ENCODE measurements around the gene PRKCSH. TPM values are rescaled to one million over a fixed set of nuclear protein-coding genes. Genes with fewer than 3 reads are reported as not detected.

The PRKCSH gene
- total RNA-seq, 1 experiment from 2014 or later: 425 TPM

DNA sequence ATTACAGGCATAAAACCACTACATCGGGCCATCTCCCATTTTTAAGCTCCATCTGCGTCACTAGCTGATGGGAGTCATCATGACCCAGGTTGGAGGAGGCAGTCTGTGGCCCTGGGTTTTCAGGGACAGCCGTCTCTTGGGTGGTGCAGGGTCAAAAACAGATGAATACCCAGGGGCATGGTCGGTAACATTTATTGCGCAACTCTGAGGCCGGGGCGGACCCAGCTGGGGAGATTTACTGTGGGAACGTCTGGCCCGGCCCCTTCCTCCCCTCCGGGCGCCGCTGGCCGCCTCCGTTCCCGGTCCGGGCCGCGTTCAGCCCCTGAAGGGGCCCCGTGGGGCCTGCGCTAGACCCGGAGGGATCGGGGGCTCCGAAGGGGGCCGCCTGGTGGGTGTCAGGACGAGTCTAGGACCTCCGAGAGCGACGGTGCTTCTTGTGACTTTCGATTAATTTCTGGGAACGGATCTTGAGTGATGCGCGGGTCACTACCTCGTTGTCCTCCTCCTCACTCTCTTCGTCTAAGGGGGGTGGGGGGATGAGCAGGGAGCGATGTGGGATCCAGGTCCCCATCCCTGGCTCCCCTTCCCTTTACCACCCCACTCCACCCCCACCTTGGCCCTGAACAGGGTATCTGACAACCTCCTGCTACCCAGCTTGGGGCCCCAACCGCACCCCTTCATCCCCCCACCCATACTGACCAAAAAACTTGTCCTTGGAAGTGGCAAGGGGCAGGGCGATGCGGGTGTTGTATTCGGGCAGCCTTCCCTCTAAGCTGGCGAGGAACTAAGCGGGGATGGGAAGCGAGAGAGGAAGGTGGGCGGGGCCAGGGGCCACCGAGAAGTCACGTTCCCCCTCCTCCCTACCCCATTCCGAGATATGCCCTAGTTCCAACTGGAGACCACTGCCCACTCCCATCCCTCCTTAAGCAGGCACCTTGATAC, 14.7 kb upstream of the PRKCSH start:
- no peaks in the 10 kb centered on the region for H3K9me3 ChIP-seq (ENCODE audit: control insufficient read depth in 1 of 2, insufficient read depth in 1 of 2, low read depth in 1 of 2, low read length in 2 of 2)
- no peaks in the 10 kb centered on the region for H4K20me1 ChIP-seq (ENCODE audit: insufficient read depth)
- TF ChIP-seq, protein P1, sequence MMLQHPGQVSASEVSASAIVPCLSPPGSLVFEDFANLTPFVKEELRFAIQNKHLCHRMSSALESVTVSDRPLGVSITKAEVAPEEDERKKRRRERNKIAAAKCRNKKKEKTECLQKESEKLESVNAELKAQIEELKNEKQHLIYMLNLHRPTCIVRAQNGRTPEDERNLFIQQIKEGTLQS (IDR thresholded peaks at IDR 0.05): no peak
- TF ChIP-seq RAD21 (IDR thresholded peaks at IDR 0.05; ENCODE audit: low read depth) (no peak), SP1 (IDR thresholded peaks at IDR 0.05; ENCODE audit: low read depth) (no peak), YY1 (IDR thresholded peaks at IDR 0.05; ENCODE audit: extremely low read depth, insufficient replicate concordance, low read depth, low read length) (no peak), ZNF274 (IDR thresholded peaks at IDR 0.05; ENCODE audit: low read depth, low read length) (no peak), POLR2A (IDR thresholded peaks at IDR 0.05; ENCODE audit: borderline replicate concordance, extremely low read depth, insufficient read depth, insufficient read length) (no peak), JUND (IDR thresholded peaks at IDR 0.05) (no peak), CEBPB (IDR thresholded peaks at IDR 0.05; ENCODE audit: low read depth) (no peak), POLR2AphosphoS5 (IDR thresholded peaks at IDR 0.05; ENCODE audit: low read depth, low read length) (no peak), SRF (IDR thresholded peaks at IDR 0.05; ENCODE audit: low read depth) (no peak), EZH2 (IDR thresholded peaks at IDR 0.05) (no peak), EZH2phosphoT487 (IDR thresholded peaks at IDR 0.05; ENCODE audit: borderline replicate concordance) (no peak), TCF7L2 (IDR thresholded peaks at IDR 0.05; ENCODE audit: borderline replicate concordance, extremely low read depth, insufficient read depth, insufficient read length) (no peak), EGR1 (IDR thresholded peaks at IDR 0.05; ENCODE audit: low read depth) (no peak), SIN3A (IDR thresholded peaks at IDR 0.05; ENCODE audit: low read depth) (no peak), ELF1 (IDR thresholded peaks at IDR 0.05; ENCODE audit: borderline replicate concordance, low read depth) (no peak), ZFX (IDR thresholded peaks at IDR 0.05) (no peak)
- TF ChIP-seq, protein P2, sequence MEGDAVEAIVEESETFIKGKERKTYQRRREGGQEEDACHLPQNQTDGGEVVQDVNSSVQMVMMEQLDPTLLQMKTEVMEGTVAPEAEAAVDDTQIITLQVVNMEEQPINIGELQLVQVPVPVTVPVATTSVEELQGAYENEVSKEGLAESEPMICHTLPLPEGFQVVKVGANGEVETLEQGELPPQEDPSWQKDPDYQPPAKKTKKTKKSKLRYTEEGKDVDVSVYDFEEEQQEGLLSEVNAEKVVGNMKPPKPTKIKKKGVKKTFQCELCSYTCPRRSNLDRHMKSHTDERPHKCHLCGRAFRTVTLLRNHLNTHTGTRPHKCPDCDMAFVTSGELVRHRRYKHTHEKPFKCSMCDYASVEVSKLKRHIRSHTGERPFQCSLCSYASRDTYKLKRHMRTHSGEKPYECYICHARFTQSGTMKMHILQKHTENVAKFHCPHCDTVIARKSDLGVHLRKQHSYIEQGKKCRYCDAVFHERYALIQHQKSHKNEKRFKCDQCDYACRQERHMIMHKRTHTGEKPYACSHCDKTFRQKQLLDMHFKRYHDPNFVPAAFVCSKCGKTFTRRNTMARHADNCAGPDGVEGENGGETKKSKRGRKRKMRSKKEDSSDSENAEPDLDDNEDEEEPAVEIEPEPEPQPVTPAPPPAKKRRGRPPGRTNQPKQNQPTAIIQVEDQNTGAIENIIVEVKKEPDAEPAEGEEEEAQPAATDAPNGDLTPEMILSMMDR (IDR thresholded peaks at IDR 0.05 in 2 of 3, conservative IDR thresholded peaks at IDR 0.05 in 1 of 3; ENCODE audit: borderline replicate concordance in 1 of 3, insufficient read depth in 1 of 3, low read depth in 2 of 3, low read length in 2 of 3): no peak
- TF ChIP-seq, protein P3, sequence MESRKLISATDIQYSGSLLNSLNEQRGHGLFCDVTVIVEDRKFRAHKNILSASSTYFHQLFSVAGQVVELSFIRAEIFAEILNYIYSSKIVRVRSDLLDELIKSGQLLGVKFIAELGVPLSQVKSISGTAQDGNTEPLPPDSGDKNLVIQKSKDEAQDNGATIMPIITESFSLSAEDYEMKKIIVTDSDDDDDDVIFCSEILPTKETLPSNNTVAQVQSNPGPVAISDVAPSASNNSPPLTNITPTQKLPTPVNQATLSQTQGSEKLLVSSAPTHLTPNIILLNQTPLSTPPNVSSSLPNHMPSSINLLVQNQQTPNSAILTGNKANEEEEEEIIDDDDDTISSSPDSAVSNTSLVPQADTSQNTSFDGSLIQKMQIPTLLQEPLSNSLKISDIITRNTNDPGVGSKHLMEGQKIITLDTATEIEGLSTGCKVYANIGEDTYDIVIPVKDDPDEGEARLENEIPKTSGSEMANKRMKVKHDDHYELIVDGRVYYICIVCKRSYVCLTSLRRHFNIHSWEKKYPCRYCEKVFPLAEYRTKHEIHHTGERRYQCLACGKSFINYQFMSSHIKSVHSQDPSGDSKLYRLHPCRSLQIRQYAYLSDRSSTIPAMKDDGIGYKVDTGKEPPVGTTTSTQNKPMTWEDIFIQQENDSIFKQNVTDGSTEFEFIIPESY (IDR thresholded peaks at IDR 0.05; ENCODE audit: extremely low read depth, insufficient replicate concordance, low read length): no peak
- TF ChIP-seq, protein P4, sequence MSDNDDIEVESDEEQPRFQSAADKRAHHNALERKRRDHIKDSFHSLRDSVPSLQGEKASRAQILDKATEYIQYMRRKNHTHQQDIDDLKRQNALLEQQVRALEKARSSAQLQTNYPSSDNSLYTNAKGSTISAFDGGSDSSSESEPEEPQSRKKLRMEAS (IDR thresholded peaks at IDR 0.05): no peak
- BruUV-seq (replicated peaks): no TSS peak
- CTCF ChIA-PET: interaction anchor here (1.6 to 2.8 kb wide), 3 partner anchors 14 to 39 kb away, joined by 5 to 40 read pairs (median 6); partner anchors contain the start of genes EPOR, ODAD3 and PRKCSH
- ATAC-seq: no peak
- H2AFZ ChIP-seq (ENCODE audit: low read depth, low read length, poor library complexity, severe bottlenecking): no peak overlapping the region
- POLR2A ChIA-PET: interaction anchor here (0.9 to 3.1 kb wide), 3 partner anchors 15 to 39 kb away, joined by 3 to 12 read pairs (median 6); partner anchors contain the start of genes EPOR and PRKCSH
- H3K27ac ChIP-seq (ENCODE audit: low read depth, low read length): no peak overlapping the region
- peaks cover 0 to 1% of the 10 kb centered on the region in 2 experiments; a peak in 1 of 4 replicates for H3K36me3 ChIP-seq (ENCODE audit: control insufficient read depth in 1 of 2, insufficient read depth in 2 of 2, low read length in 2 of 2)
- H3K4me1 ChIP-seq (ENCODE audit: control insufficient read depth in 1 of 2, insufficient read depth in 2 of 2, low read length in 2 of 2): peaks cover 9 to 16% of the 10 kb centered on the region in 2 experiments
- no peak overlapping the region for H3K4me2 ChIP-seq (ENCODE audit: low read length)
- no peaks in the 10 kb centered on the region for H3K9me2 ChIP-seq (ENCODE audit: insufficient read depth)
- no peaks in the 10 kb centered on the region for H3K27me3 ChIP-seq (ENCODE audit: insufficient read depth, low read length)
- no peak overlapping the region for H3K4me3 ChIP-seq (replicated peaks in 1 of 2; ENCODE audit: low read depth in 1 of 2, low read length in 2 of 2)
- RAD21 ChIA-PET (ENCODE audit: low non-redundant PET in 1 of 2, low total read pairs in 2 of 2, uncharacterized antibody in 2 of 2, unreplicated experiment in 2 of 2): interaction anchor here in 1 of 2 experiments (0.6 kb wide), 1 partner anchor 76 kb away, joined by 3 read pairs; no protein-coding TSS in a partner anchor
- intact Hi-C loops (cut with micrococcal nuclease): no loop called here
- no peaks in the 10 kb centered on the region for H3K79me2 ChIP-seq (ENCODE audit: insufficient read depth, low read length)
- DNase-seq (ENCODE audit: low read depth, low spot score): no peak
- H3K9ac ChIP-seq (ENCODE audit: low read length): no peak overlapping the region

Measured in HCT116 (cell line).